ENCODE measurements around the gene AJM1. TPM values are rescaled to one million over a fixed set of nuclear protein-coding genes. Genes with fewer than 3 reads are reported as not detected.

Gene AJM1
- total RNA-seq, 1 donor from 2014 or later = 1.00 TPM

Small RNA genes within 50 kb of the gene (microRNA-seq; reads per million reads assigned to microRNA genes)
- gene MIR4292 (ENCODE audit: borderline number of aligned reads) (not detected), gene MIR4479 (ENCODE audit: borderline number of aligned reads) (not detected)

Other genes with a start within 250 kb of the AJM1 start
- 155 TPM for gene EGFL7, start 179.6 kb upstream of the AJM1 start, total RNA-seq
- gene AGPAT2, start 155.0 kb upstream of the AJM1 start, total RNA-seq = 547 TPM
- gene DIPK1B, start 129.9 kb upstream of the AJM1 start, total RNA-seq = 3.9 TPM
- gene LCN10, start 99.5 kb upstream of the AJM1 start, total RNA-seq = 9.2 TPM
- 16.2 TPM for gene LCN6, start 94.0 kb upstream of the AJM1 start, total RNA-seq
- not detected for gene LCN8, start 84.2 kb upstream of the AJM1 start, total RNA-seq
- gene LCN15, start 78.0 kb upstream of the AJM1 start, total RNA-seq = 0.32 TPM
- gene TMEM141, start 51.1 kb upstream of the AJM1 start, total RNA-seq = 33.0 TPM
- 0.71 TPM for gene CCDC183, start 46.1 kb upstream of the AJM1 start, total RNA-seq
- gene RABL6, start 34.5 kb upstream of the AJM1 start, total RNA-seq = 54.9 TPM
- gene PHPT1, start 6.9 kb downstream of the AJM1 start, total RNA-seq = 89.6 TPM
- gene MAMDC4, start 9.9 kb downstream of the AJM1 start, total RNA-seq = 1.6 TPM
- gene EDF1, start 23.8 kb downstream of the AJM1 start, total RNA-seq = 215 TPM
- 8.8 TPM for gene TRAF2, start 44.0 kb downstream of the AJM1 start, total RNA-seq
- 95.2 TPM for gene FBXW5, start 102.3 kb downstream of the AJM1 start, total RNA-seq
- gene C8G, start 102.8 kb downstream of the AJM1 start, total RNA-seq = not detected
- not detected for gene LCN12, start 109.8 kb downstream of the AJM1 start, total RNA-seq
- 249 TPM for gene PTGDS, start 135.0 kb downstream of the AJM1 start, total RNA-seq
- 0.71 TPM for gene LCNL1, start 140.5 kb downstream of the AJM1 start, total RNA-seq
- gene PAXX, start 149.9 kb downstream of the AJM1 start, total RNA-seq = 29.4 TPM
- gene CLIC3, start 154.1 kb downstream of the AJM1 start, total RNA-seq = 1.6 TPM
- 47.2 TPM for gene ABCA2, start 185.8 kb downstream of the AJM1 start, total RNA-seq
- gene FUT7, start 189.6 kb downstream of the AJM1 start, total RNA-seq = 0.55 TPM
- gene NPDC1, start 203.7 kb downstream of the AJM1 start, total RNA-seq = 95.3 TPM
- gene ENTPD2, start 211.6 kb downstream of the AJM1 start, total RNA-seq = not detected
- 0.42 TPM for gene SAPCD2, start 228.1 kb downstream of the AJM1 start, total RNA-seq
- 28.1 TPM for gene UAP1L1, start 235.0 kb downstream of the AJM1 start, total RNA-seq
- 33.0 TPM for gene MAN1B1, start 244.5 kb downstream of the AJM1 start, total RNA-seq

All from mesenteric fat pad (tissue), 1 donor.